C4-2B (cell line): ENCODE measurements around the gene ZNF224.

Experiments used
- CTCF ChIP-seq: fragments of 450-650 bp; conservative IDR thresholded peaks from 2 replicates; pipeline ENCODE4 v1.5.1; 2017; ENCODE audit warnings: mild to moderate bottlenecking
- ZFX ChIP-seq: fragments of 450-650 bp; IDR thresholded peaks from 2 replicates; pipeline ENCODE4 v1.6.1; 2017

GRCh38 chr19:44051650-44052402, 42.3 kb upstream of the ZNF224 start, which contains the start of gene ZNF223:
- TF ChIP-seq CTCF (no peak), ZFX (no peak)
